ENCODE data around the gene YEATS2. TPM values are rescaled to one million over a fixed set of nuclear protein-coding genes. Genes with fewer than 3 reads are reported as not detected.

Gene YEATS2
- total RNA-seq, 1 experiment from 2014 or later: 34.5 TPM

DNA sequence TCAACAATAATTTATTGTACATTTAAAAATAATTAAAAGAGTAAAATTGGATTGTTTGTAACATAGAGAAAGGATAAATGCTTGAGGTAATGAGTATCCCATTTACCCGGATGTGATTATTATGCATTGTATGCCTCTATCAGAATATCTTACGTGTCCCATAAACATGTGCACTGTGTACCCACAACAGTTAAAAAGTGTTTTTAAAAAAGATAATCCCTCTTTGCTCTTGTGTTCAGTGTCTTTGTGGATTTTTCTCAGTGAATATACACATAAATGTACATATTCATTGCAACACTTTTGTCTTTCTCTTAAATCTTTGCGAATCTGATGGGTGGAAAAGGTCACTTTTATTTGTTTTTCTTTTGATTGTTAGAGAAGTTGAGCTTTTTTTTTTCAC lies 20.4 kb downstream of the YEATS2 start:
- peaks cover 47% of the 10 kb centered on the region for H3K36me3 Mint-ChIP-seq (ENCODE audit: insufficient read depth, unreplicated experiment)
- POLR2A ChIA-PET: no interaction called here
- H3K4me1 Mint-ChIP-seq (ENCODE audit: low read depth, unreplicated experiment): no peaks in the 10 kb centered on the region
- no peak overlapping the region for H3K27ac Mint-ChIP-seq (ENCODE audit: unreplicated experiment)
- H3K27me3 Mint-ChIP-seq (ENCODE audit: insufficient read depth, unreplicated experiment): no peaks in the 10 kb centered on the region
- no TSS peak for BruUV-seq (replicated peaks)
- intact Hi-C loops (cut with micrococcal nuclease; ENCODE audit: unreplicated experiment): no loop called here
- Histone ChIP-seq H3K4me1 (0 out of 2 replicates have a peak, but pooled peaks cover 3% of the 10 kb centered on the region), H3K27me3 (replicated peaks; ENCODE audit: control insufficient read depth, insufficient read depth, low read length) (no peaks in the 10 kb centered on the region), H3K36me3 (ENCODE audit: control insufficient read depth, insufficient read depth, low read length) (peaks cover 2% of the 10 kb centered on the region; the same call in 1 of the 2 replicates), H3K4me3 (ENCODE audit: low read depth, low read length) (no peak overlapping the region), H3K9me3 (no peaks in the 10 kb centered on the region)
- TF ChIP-seq, protein P1, sequence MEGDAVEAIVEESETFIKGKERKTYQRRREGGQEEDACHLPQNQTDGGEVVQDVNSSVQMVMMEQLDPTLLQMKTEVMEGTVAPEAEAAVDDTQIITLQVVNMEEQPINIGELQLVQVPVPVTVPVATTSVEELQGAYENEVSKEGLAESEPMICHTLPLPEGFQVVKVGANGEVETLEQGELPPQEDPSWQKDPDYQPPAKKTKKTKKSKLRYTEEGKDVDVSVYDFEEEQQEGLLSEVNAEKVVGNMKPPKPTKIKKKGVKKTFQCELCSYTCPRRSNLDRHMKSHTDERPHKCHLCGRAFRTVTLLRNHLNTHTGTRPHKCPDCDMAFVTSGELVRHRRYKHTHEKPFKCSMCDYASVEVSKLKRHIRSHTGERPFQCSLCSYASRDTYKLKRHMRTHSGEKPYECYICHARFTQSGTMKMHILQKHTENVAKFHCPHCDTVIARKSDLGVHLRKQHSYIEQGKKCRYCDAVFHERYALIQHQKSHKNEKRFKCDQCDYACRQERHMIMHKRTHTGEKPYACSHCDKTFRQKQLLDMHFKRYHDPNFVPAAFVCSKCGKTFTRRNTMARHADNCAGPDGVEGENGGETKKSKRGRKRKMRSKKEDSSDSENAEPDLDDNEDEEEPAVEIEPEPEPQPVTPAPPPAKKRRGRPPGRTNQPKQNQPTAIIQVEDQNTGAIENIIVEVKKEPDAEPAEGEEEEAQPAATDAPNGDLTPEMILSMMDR (IDR thresholded peaks at IDR 0.05; ENCODE audit: insufficient read depth in 1 of 2, low read depth in 1 of 2, low read length in 1 of 2, severe bottlenecking in 1 of 2, unreplicated experiment in 1 of 2): no peak
- H3K9me3 Mint-ChIP-seq (ENCODE audit: unreplicated experiment): no peaks in the 10 kb centered on the region
- CTCF ChIA-PET: no interaction called here
- no peak for DNase-seq
- no peak overlapping the region for H3K4me3 Mint-ChIP-seq (ENCODE audit: unreplicated experiment)

DNA sequence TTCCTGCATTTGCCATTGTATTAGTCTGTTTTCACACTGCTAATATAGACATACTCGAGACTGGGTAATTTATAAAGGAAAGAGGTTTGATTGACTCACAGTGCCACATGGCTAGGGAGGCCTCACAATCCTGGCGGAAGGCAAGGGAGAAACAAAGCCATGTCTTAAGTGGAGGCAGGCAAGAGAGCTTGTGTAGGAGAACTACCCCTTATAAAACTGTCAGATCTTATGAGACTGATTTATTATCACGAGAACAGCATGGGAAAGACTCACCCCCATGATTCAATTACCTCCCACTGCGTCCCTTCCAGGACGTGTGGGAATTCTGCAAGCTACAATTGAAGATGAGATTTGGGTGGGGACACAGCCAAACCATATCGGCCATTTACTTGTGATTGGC lies 27.8 kb downstream of the YEATS2 start:
- DNase-seq: no peak
- H3K36me3 Mint-ChIP-seq (ENCODE audit: insufficient read depth, unreplicated experiment): peaks cover 75% of the 10 kb centered on the region
- no peaks in the 10 kb centered on the region for H3K4me1 Mint-ChIP-seq (ENCODE audit: low read depth, unreplicated experiment)
- Histone ChIP-seq H3K4me3 (ENCODE audit: low read depth, low read length) (no peak overlapping the region), H3K27me3 (replicated peaks; ENCODE audit: control insufficient read depth, insufficient read depth, low read length) (no peaks in the 10 kb centered on the region), H3K36me3 (ENCODE audit: control insufficient read depth, insufficient read depth, low read length) (peaks cover under 1% of the 10 kb centered on the region; the same call in 1 of the 2 replicates), H3K4me1 (0 out of 2 replicates have a peak, but pooled peaks cover 3% of the 10 kb centered on the region), H3K9me3 (no peaks in the 10 kb centered on the region)
- ChIA-PET CTCF (no interaction called here), POLR2A (no interaction called here)
- H3K9me3 Mint-ChIP-seq (ENCODE audit: unreplicated experiment): no peaks in the 10 kb centered on the region
- no peak overlapping the region for H3K4me3 Mint-ChIP-seq (ENCODE audit: unreplicated experiment)
- intact Hi-C loops (cut with micrococcal nuclease; ENCODE audit: unreplicated experiment): no loop called here
- TF ChIP-seq, protein P1 (IDR thresholded peaks at IDR 0.05; ENCODE audit: insufficient read depth in 1 of 2, low read depth in 1 of 2, low read length in 1 of 2, severe bottlenecking in 1 of 2, unreplicated experiment in 1 of 2): no peak
- no peak overlapping the region for H3K27ac Mint-ChIP-seq (ENCODE audit: unreplicated experiment)
- no TSS peak for BruUV-seq (replicated peaks)
- no peaks in the 10 kb centered on the region for H3K27me3 Mint-ChIP-seq (ENCODE audit: insufficient read depth, unreplicated experiment)

DNA sequence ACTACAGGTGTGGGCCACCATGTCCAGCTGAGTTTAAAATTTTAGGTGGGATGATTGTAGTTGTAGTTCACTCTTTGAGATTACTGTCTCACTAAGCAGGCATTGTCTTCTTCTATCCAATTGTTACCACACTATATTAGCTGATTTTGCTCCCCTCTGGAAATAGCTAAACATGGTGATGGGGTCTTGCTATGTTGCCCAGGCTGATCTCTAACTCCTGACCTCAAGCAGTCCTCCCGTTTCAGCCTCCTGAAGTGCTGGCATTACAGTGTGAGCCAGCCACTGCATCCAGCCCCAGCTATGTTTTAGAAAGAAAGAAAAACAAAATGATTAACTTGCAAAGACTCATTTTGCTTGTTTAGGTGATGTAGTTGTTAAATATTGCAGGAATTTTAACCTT lies 30.6 kb downstream of the YEATS2 start:
- H3K4me1 Mint-ChIP-seq (ENCODE audit: low read depth, unreplicated experiment): no peaks in the 10 kb centered on the region
- CTCF ChIA-PET: no interaction called here
- intact Hi-C loops (cut with micrococcal nuclease; ENCODE audit: unreplicated experiment): no loop called here
- no peak overlapping the region for H3K4me3 Mint-ChIP-seq (ENCODE audit: unreplicated experiment)
- no peaks in the 10 kb centered on the region for H3K9me3 Mint-ChIP-seq (ENCODE audit: unreplicated experiment)
- no peak for DNase-seq
- POLR2A ChIA-PET: no interaction called here
- H3K4me3 ChIP-seq (ENCODE audit: low read depth, low read length): no peak overlapping the region
- no peaks in the 10 kb centered on the region; the same call in 1 of the 2 replicates for H3K36me3 ChIP-seq (ENCODE audit: control insufficient read depth, insufficient read depth, low read length)
- no peaks in the 10 kb centered on the region for H3K27me3 Mint-ChIP-seq (ENCODE audit: insufficient read depth, unreplicated experiment)
- H3K4me1 ChIP-seq: no peaks in the 10 kb centered on the region
- BruUV-seq (replicated peaks): no TSS peak
- H3K27ac Mint-ChIP-seq (ENCODE audit: unreplicated experiment): no peak overlapping the region
- peaks cover 61% of the 10 kb centered on the region for H3K36me3 Mint-ChIP-seq (ENCODE audit: insufficient read depth, unreplicated experiment)
- TF ChIP-seq, protein P1 (IDR thresholded peaks at IDR 0.05; ENCODE audit: insufficient read depth in 1 of 2, low read depth in 1 of 2, low read length in 1 of 2, severe bottlenecking in 1 of 2, unreplicated experiment in 1 of 2): no peak
- H3K27me3 ChIP-seq (replicated peaks; ENCODE audit: control insufficient read depth, insufficient read depth, low read length): no peaks in the 10 kb centered on the region
- no peaks in the 10 kb centered on the region for H3K9me3 ChIP-seq

Data from Caco-2 (cell line).